Tibial nerve (tissue), 3 donors: ENCODE measurements around the gene C20orf202.
"Not testable (repeated sequence)": the region's sequence is repeated elsewhere in the genome, so short reads cannot be mapped to it uniquely, and the experiment has no call there.

ENCODE experiments used
- POLR2A ChIP-seq, 2 donors: fragments of 450-650 bp; IDR thresholded peaks; one replicate each; pipeline ENCODE4 v1.6.1; 2017; ENCODE audit warnings: antibody characterized with exemption in 2 of 2, mild to moderate bottlenecking in 2 of 2, moderate library complexity in 2 of 2
- TF ChIP-seq, protein P1 (sequence below), 5 experiments: fragments of 200-600 bp in 3 of 5; fragments of 450-650 bp in 2 of 5; sonication (generic) in 3 of 5; IDR thresholded peaks; one replicate each; pipeline ENCODE4 v1.5.1; 2016 to 2019; ENCODE audit warnings: antibody characterized with exemption in 5 of 5, mild to moderate bottlenecking in 3 of 5, moderate library complexity in 2 of 5

DNA sequence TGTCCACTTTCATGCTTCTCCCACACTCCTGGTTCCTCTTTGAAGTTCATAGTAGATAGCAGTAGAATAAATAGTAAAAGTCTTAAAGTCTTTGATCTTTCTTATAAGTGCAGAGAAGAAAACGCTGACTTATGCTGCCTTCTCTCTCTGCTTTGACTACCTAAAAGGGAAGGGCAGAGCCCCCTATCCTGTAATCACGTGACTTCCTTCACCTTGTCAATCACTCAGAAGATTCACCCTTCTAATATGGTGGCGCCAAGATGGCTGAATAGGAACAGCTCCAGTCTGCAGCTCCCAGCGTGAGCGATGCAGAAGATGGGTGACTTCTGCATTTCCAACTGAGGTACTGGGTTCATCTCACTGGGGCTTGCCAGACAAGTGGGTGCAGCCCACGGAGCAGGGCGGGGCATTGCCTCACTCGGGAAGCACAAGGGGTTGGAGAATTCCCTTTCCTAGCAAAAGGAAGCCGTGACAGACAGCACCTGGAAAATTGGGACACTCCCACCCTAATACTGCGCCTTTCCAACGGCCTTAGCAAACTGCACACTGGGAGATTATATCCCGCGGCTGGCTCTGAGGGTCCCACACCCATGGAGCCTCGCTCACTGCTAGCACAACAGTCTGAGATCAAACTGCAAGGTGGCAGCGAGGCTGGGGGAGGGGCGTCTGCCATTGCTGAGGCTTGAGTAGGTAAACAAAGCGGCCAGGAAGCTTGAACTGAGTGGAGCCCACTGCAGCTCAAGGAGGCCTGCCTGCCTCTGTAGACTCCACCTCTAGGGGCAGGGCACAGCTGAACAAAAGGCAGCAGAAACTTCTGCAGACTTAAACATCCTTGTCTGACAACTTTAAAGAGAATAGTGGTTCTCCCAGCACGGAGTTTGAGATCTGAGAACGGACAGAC is 13.5 kb downstream of the C20orf202 start:
- TF ChIP-seq, protein P1, sequence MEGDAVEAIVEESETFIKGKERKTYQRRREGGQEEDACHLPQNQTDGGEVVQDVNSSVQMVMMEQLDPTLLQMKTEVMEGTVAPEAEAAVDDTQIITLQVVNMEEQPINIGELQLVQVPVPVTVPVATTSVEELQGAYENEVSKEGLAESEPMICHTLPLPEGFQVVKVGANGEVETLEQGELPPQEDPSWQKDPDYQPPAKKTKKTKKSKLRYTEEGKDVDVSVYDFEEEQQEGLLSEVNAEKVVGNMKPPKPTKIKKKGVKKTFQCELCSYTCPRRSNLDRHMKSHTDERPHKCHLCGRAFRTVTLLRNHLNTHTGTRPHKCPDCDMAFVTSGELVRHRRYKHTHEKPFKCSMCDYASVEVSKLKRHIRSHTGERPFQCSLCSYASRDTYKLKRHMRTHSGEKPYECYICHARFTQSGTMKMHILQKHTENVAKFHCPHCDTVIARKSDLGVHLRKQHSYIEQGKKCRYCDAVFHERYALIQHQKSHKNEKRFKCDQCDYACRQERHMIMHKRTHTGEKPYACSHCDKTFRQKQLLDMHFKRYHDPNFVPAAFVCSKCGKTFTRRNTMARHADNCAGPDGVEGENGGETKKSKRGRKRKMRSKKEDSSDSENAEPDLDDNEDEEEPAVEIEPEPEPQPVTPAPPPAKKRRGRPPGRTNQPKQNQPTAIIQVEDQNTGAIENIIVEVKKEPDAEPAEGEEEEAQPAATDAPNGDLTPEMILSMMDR (IDR thresholded peaks at IDR 0.05), result not testable (repeated sequence)
- not testable (repeated sequence) for TF ChIP-seq POLR2A (IDR thresholded peaks at IDR 0.05)
